ENCODE results near the gene SRA1.
A peak's percentile ranks its signal among the peaks of the same experiment; 100 is the strongest.
"Not testable (repeated sequence)": the region's sequence is repeated elsewhere in the genome, so short reads cannot be mapped to it uniquely, and the experiment has no call there.

The SRA1 gene

GRCh38 chr5:140557136-140557805 is at the start of gene SRA1:
Gene SRA1, minus strand, starts transcription at chr5:140557473. Its CDS starts 21 bp downstream, at chr5:140557452.
- TF ChIP-seq CTCF (IDR thresholded peaks at IDR 0.05; ENCODE audit: insufficient read depth, low read length, missing control alignments) = peak; percentile 4
- H3K4me3 ChIP-seq (ENCODE audit: low read depth, low read length) = peak within 1 kb of the TSS; percentile 86
- ChIA-PET CTCF (interaction anchor here (1.3 to 2.3 kb wide), 4 partner anchors 9 to 184 kb away, joined by 4 to 17 read pairs (median 5); partner anchors contain the start of genes CD14 and EIF4EBP3), POLR2A (interaction anchor here (0.6 to 2.6 kb wide), 8 partner anchors 10 to 156 kb away, joined by 3 to 22 read pairs (median 4); partner anchors contain the start of genes ANKHD1, CD14, EIF4EBP3 and IK)
- DNase-seq (ENCODE audit: low read depth, low spot score) = no peak

- no peak for DNase-seq (ENCODE audit: low read depth, low spot score)
- POLR2A ChIA-PET = no interaction called here
- no peak overlapping the region for H3K4me3 ChIP-seq (ENCODE audit: low read depth, low read length)
- CTCF ChIA-PET = no interaction called here
- no peak for TF ChIP-seq CTCF (IDR thresholded peaks at IDR 0.05; ENCODE audit: insufficient read depth, low read length, missing control alignments)
These were observed 49.8 kb upstream of the SRA1 start for GRCh38 chr5:140607031-140607430.

GRCh38 chr5:140605879-140606278 is 48.6 kb upstream of the SRA1 start:
- ChIA-PET CTCF (no interaction called here), POLR2A (no interaction called here)
- TF ChIP-seq CTCF (IDR thresholded peaks at IDR 0.05; ENCODE audit: insufficient read depth, low read length, missing control alignments) = no peak
- no peak overlapping the region for H3K4me3 ChIP-seq (ENCODE audit: low read depth, low read length)
- no peak for DNase-seq (ENCODE audit: low read depth, low spot score)

GRCh38 chr5:140603734-140604133 is 46.5 kb upstream of the SRA1 start:
- no peak overlapping the region for H3K4me3 ChIP-seq (ENCODE audit: low read depth, low read length)
- POLR2A ChIA-PET = no interaction called here
- CTCF ChIA-PET = no interaction called here
- DNase-seq (ENCODE audit: low read depth, low spot score) = no peak
- no peak for TF ChIP-seq CTCF (IDR thresholded peaks at IDR 0.05; ENCODE audit: insufficient read depth, low read length, missing control alignments)

- CTCF ChIA-PET; H3K4me3 ChIP-seq (ENCODE audit: low read depth, low read length); POLR2A ChIA-PET; DNase-seq (ENCODE audit: low read depth, low spot score): not testable (repeated sequence)
These were observed 46.1 kb upstream of the SRA1 start for GRCh38 chr5:140603446-140603698.

GRCh38 chr5:140602147-140602546 is 44.9 kb upstream of the SRA1 start:
- TF ChIP-seq CTCF (IDR thresholded peaks at IDR 0.05; ENCODE audit: insufficient read depth, low read length, missing control alignments) = no peak
- CTCF ChIA-PET = no interaction called here
- DNase-seq (ENCODE audit: low read depth, low spot score) = no peak
- POLR2A ChIA-PET = no interaction called here
- no peak overlapping the region for H3K4me3 ChIP-seq (ENCODE audit: low read depth, low read length)

- no peak for TF ChIP-seq CTCF (IDR thresholded peaks at IDR 0.05; ENCODE audit: insufficient read depth, low read length, missing control alignments)
- H3K4me3 ChIP-seq (ENCODE audit: low read depth, low read length) = no peak overlapping the region
- CTCF ChIA-PET = no interaction called here
- no peak for DNase-seq (ENCODE audit: low read depth, low spot score)
- POLR2A ChIA-PET = interaction anchor here (0.7 kb wide), 1 partner anchor 10 kb away, joined by 3 read pairs; no protein-coding TSS in a partner anchor
These were observed 42.8 kb upstream of the SRA1 start for GRCh38 chr5:140600096-140600495.

All from AG04449 (cell line).